Osteocyte (in vitro differentiated cells): ENCODE results near the gene LDHAL6B. TPM values are rescaled to one million over a fixed set of nuclear protein-coding genes. Genes with fewer than 3 reads are reported as not detected.

Experiments
- DNase-seq: peaks from one replicate; pipeline ENCODE4 v3.0.0; 2021; ENCODE audit warnings: mixed read lengths; ENCODE audit not compliant: unreplicated experiment; ENCODE audit errors: extremely low spot score
- H3K27ac Mint-ChIP-seq: one replicate; pipeline ENCODE4 v1.8.0; 2021; ENCODE audit warnings: mild to moderate bottlenecking, mixed read lengths; ENCODE audit not compliant: unreplicated experiment
- H3K27me3 Mint-ChIP-seq: one replicate; pipeline ENCODE4 v1.8.0; 2021; ENCODE audit warnings: mixed read lengths; ENCODE audit not compliant: unreplicated experiment
- H3K36me3 Mint-ChIP-seq: one replicate; pipeline ENCODE4 v1.8.0; 2021; ENCODE audit warnings: mixed read lengths; ENCODE audit not compliant: unreplicated experiment
- H3K4me1 Mint-ChIP-seq: one replicate; pipeline ENCODE4 v1.8.0; 2021; ENCODE audit warnings: mixed read lengths; ENCODE audit not compliant: unreplicated experiment
- H3K4me3 Mint-ChIP-seq: one replicate; pipeline ENCODE4 v1.8.0; 2021; ENCODE audit warnings: mild to moderate bottlenecking, moderate library complexity, mixed read lengths; ENCODE audit not compliant: unreplicated experiment
- H3K9me3 Mint-ChIP-seq: one replicate; pipeline ENCODE4 v1.8.0; 2021; ENCODE audit warnings: mixed read lengths; ENCODE audit not compliant: unreplicated experiment
- CTCF ChIP-seq: fragments of 200-600 bp; sonication (generic); IDR thresholded peaks from 2 replicates; pipeline ENCODE4 v1.5.0; 2021; ENCODE audit warnings: antibody characterized with exemption, mild to moderate bottlenecking, moderate library complexity
- microRNA-seq: library from miRNA; unstranded; fragments of <30 nt; microRNA quantifications from one replicate; pipeline ENCODE4 v1.1.0, GENCODE V29; 2020; ENCODE audit not compliant: unreplicated experiment
- total RNA-seq: library from RNA; stranded (reverse); gene quantifications from 2 replicates; pipeline ENCODE4 v1.2.1, GENCODE V29; 2021

LDHAL6B gene
- total RNA-seq, 1 donor from 2014 or later, result not detected

- Mint-ChIP-seq H3K36me3 (peaks cover 25% of the 10 kb centered on the region), H3K4me3 (no peak overlapping the region), H3K27me3 (no peaks in the 10 kb centered on the region), H3K9me3 (no peaks in the 10 kb centered on the region), H3K27ac (no peak overlapping the region), H3K4me1 (no peaks in the 10 kb centered on the region)
- no peak for TF ChIP-seq CTCF
- DNase-seq, result no peak
These were observed 50.5 kb downstream of the LDHAL6B start for GRCh38 chr15:59257140-59257539.

Small RNAs within 50 kb of the gene (microRNA-seq; reads per million reads assigned to microRNA genes)
- gene MIR2116, result not detected

Other genes starting within 250 kb of the LDHAL6B start
- 32.3 and 33.8 TPM in 2 replicates for gene RNF111, start 219.2 kb upstream of the LDHAL6B start, total RNA-seq
- 12.2 and 12.7 TPM in 2 replicates for gene CCNB2, start 101.7 kb upstream of the LDHAL6B start, total RNA-seq
- 84.6 and 105 TPM in 2 replicates for gene MYO1E, start 166.0 kb downstream of the LDHAL6B start, total RNA-seq
- gene FAM81A, start 231.3 kb downstream of the LDHAL6B start, total RNA-seq, result not detected in 2 replicates